GM06990 (cell line): Measurements from ENCODE around the gene CYP11A1.

ENCODE experiments used
- DNase-seq: peaks from one replicate; pipeline ENCODE4 v3.0.0-alpha.2; 2011; ENCODE audit not compliant: insufficient read length; ENCODE audit errors: extremely low read depth
- H3K27me3 ChIP-seq: replicated peaks from 2 replicates; pipeline ENCODE4 v1.6.0; 2011; ENCODE audit warnings: low read length; ENCODE audit not compliant: control insufficient read depth, insufficient read depth
- H3K36me3 ChIP-seq: 2 replicates; pipeline ENCODE4 v1.5.1; 2011; ENCODE audit warnings: low read length; ENCODE audit not compliant: control insufficient read depth, insufficient read depth
- H3K4me3 ChIP-seq: replicated peaks from 2 replicates; pipeline ENCODE4 v1.5.1; 2011; ENCODE audit warnings: low read depth, mild to moderate bottlenecking, control low read depth, low read length
- TF ChIP-seq, protein P1 (sequence below): IDR thresholded peaks from 2 replicates; pipeline ENCODE4 v1.5.1; 2011; ENCODE audit warnings: low read length, control low read depth, mild to moderate bottlenecking, inconsistent platforms; ENCODE audit not compliant: insufficient read depth, poor library complexity, severe bottlenecking

Gene CYP11A1

DNA sequence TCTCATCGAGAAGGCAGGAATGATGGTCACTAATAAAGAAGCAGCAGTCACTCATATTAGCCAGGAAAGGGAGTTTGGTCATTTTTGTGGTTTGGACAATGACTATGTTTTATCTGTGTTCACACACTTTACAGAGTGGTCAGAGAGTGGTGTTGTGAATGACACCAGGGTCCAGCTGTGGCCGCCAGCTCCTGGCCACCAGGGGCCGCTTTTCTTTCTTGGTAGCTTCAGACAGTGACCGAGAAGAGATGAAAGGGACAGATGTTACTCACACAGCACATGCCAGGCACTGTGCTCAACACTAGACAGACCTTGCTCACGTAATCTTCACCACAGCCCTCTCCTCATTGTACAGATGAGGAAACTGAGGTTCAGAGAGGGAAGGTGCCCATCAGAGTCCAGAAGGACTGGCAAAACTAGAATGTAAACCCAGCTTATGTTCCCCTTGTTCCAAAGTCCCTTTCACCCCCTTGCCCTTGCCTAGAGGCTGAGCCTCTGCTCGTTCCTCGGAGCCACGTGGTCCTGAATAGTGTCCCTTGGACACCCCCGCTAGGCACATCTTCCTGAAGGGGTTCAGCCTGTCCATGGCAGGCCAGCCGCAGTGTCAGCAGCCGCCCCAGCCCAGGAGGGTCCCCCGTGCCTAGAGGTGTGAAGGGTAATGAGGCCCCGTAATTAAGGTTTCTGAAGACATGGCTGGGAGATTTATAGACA lies 55.6 kb downstream of the CYP11A1 start:
- Histone ChIP-seq H3K4me3 (no peak overlapping the region), H3K36me3 (no peaks in the 10 kb centered on the region), H3K27me3 (no peaks in the 10 kb centered on the region; the same call in 1 of the 2 replicates)
- TF ChIP-seq, protein P1, sequence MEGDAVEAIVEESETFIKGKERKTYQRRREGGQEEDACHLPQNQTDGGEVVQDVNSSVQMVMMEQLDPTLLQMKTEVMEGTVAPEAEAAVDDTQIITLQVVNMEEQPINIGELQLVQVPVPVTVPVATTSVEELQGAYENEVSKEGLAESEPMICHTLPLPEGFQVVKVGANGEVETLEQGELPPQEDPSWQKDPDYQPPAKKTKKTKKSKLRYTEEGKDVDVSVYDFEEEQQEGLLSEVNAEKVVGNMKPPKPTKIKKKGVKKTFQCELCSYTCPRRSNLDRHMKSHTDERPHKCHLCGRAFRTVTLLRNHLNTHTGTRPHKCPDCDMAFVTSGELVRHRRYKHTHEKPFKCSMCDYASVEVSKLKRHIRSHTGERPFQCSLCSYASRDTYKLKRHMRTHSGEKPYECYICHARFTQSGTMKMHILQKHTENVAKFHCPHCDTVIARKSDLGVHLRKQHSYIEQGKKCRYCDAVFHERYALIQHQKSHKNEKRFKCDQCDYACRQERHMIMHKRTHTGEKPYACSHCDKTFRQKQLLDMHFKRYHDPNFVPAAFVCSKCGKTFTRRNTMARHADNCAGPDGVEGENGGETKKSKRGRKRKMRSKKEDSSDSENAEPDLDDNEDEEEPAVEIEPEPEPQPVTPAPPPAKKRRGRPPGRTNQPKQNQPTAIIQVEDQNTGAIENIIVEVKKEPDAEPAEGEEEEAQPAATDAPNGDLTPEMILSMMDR: peak; percentile 75
- DNase-seq: no peak

DNA sequence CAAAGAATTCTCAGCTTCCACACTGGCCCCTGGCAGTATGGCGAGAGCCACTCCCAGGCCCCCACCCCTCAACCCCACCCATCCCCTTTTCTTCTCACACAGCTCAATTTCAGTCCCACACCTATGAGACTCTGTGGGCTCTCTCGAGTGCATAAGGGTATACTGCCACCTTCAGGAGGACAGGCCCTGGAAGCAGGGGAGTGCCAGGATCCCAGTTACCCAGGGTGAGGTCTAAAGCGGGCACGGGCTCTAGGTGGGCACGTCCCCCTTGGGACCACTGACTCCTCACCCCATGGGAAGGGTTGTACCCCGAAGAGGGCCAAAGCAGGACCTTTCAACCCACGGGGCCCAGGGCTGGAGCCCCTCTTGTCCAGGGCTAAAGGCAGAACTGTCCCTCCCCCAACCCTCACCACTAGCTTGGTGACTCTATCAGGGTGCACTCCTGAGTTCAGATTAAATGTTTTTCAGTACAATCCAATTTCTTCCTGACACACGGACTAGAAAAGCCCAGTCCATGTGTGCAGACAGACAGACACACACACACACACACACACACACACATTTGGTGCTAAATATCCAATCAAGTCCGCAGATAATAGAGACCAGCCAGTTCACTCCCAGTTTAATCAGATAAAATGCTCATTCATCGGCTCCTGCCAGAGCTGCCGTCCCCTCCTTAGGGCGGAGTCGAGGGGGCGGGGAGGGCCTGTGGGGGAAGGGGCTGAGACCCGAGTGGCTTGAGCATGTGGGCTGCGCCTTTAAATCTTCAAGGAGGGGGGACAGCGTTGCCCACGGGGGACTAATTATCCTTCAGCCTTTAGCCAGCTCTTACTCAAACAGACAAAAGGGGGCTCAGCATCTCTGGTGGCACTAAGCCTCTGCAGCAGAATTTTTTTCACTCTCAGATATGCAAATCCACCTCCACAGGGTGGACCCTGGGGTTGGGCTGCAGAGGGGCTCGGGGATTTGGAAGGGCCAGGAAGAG lies 59.3 kb downstream of the CYP11A1 start:
- TF ChIP-seq, protein P1: peak; percentile 85
- H3K27me3 ChIP-seq: no peaks in the 10 kb centered on the region; the same call in 1 of the 2 replicates
- H3K36me3 ChIP-seq: no peaks in the 10 kb centered on the region
- no peak overlapping the region for H3K4me3 ChIP-seq
- DNase-seq: no peak

DNA sequence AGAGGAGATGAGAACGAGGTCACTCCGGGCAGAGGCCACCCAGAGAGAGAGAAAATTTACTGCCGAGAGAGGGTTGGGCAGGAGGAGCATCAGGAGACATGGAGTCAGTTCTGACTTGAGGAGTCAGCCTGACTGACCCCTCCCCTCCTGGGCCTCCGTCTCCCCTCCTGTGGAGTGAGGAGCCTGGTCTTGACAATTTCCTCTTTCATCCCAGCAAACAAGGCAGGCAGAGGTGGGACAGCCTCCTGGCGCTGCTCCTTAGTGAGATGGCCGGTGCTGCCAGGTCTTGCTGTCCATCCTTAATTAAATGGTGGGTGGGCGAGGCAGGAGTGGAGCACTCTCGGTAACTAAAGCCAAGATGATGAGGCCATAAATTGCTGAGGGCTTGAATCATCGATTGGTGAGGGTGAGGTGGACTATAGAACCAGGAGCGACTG lies 60.6 kb downstream of the CYP11A1 start:
- Histone ChIP-seq H3K4me3 (no peak overlapping the region), H3K27me3 (no peaks in the 10 kb centered on the region; the same call in 1 of the 2 replicates), H3K36me3 (no peaks in the 10 kb centered on the region)
- TF ChIP-seq, protein P1: no peak
- no peak for DNase-seq

DNA sequence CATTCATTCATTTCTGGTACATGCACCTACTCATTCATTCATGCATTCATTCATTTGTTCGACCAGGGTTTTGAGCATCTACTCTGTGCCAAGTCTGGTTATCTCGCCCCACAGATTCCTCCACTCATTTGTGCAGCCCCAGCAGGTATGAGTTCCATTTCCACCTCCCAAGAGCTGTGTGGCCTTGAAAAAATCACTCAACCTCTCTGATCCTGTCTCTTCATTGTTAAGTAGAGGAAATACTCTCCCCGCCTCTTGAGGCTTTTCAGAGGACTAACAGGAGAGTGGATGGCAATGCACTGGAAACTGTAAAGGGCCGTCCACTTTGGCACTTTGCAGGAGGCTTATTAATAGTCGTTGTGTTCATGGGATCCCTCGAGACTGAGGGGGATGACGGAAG lies 61.8 kb downstream of the CYP11A1 start:
- TF ChIP-seq, protein P1: no peak
- H3K4me3 ChIP-seq: no peak overlapping the region
- DNase-seq: no peak
- H3K36me3 ChIP-seq: no peaks in the 10 kb centered on the region
- H3K27me3 ChIP-seq: no peaks in the 10 kb centered on the region; the same call in 1 of the 2 replicates

DNA sequence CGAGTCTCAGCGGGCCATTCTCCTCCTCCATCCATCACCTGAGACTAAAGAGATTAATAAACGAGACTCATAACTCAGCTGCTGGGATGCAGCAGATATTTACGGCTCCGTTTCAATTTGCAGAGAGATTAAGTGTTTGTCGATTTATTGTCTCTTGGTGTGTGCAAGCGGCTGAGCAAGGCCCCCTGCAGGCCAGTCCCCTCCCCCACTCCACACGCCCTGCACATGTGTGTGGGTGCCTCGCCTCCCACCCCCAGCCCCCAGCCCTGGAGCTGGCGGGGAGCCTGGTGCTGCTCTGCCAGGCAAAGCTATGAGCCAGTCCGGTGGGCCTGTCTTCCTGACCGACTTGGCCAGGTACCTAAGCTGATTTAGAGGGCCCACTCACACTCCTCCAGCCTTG lies 63.0 kb downstream of the CYP11A1 start:
- no peak for DNase-seq
- Histone ChIP-seq H3K27me3 (no peaks in the 10 kb centered on the region; the same call in none of the 2 replicates), H3K4me3 (no peak overlapping the region), H3K36me3 (no peaks in the 10 kb centered on the region)
- TF ChIP-seq, protein P1: no peak
